PC-3 (cell line): ENCODE measurements around the gene SPHK1. TPM values are rescaled to one million over a fixed set of nuclear protein-coding genes. Genes with fewer than 3 reads are reported as not detected.

Experiments
- ATAC-seq: fragments of 200-7000 bp; cut with Tn5 transposase; 2 replicates; pipeline ENCODE4 v1.9.1; 2020; ENCODE audit warnings: mild to moderate bottlenecking, moderate library complexity
- Bru-seq: library from RNA; stranded (reverse); fragments of 400-500 nt; gene quantifications from one replicate; lab custom pipeline; 2021; lab: Mats Ljungman, UMichigan
- BruChase-seq, 2 experiments: library from RNA; stranded (reverse); fragments of 400-500 nt; gene quantifications; one replicate each; lab custom pipeline; 2021; lab: Mats Ljungman, UMichigan
- BruUV-seq: library from RNA; stranded (reverse); fragments of 400-500 nt; replicated peaks from 2 replicates; lab custom pipeline; 2021; lab: Mats Ljungman, UMichigan
- CTCF ChIA-PET: fragments of 300-600 bp; sonication (Branson Sonifier 250); formaldehyde crosslinking; loops from one replicate; lab custom pipeline; 2022; ENCODE audit warnings: antibody characterized with exemption; lab: Charles Lee
- POLR2A ChIA-PET: fragments of 300-600 bp; sonication (Branson Sonifier 250); formaldehyde crosslinking; loops from one replicate; lab custom pipeline; 2022; ENCODE audit warnings: antibody characterized with exemption; ENCODE audit not compliant: unreplicated experiment; lab: Charles Lee
- DNase-seq: peaks from one replicate; pipeline ENCODE4 v3.0.0-alpha.2; 2015
- H2AFZ ChIP-seq: fragments of 300-600 bp; sonication (generic); 2 replicates; pipeline ENCODE4 v1.6.0; 2016; ENCODE audit warnings: antibody characterized with exemption, low read length
- H3F3A ChIP-seq: fragments of 300-600 bp; sonication (generic); one replicate; pipeline ENCODE4 v1.6.0; 2017; ENCODE audit warnings: antibody characterized with exemption, low read length, control low read depth, mild to moderate bottlenecking; ENCODE audit not compliant: unreplicated experiment
- H3K27ac ChIP-seq: fragments of 300-600 bp; sonication (generic); 2 replicates; pipeline ENCODE4 v1.5.1; 2016; ENCODE audit warnings: mild to moderate bottlenecking, low read length
- H3K27me3 ChIP-seq: fragments of 300-600 bp; sonication (generic); 2 replicates; pipeline ENCODE4 v1.6.1; 2016; ENCODE audit warnings: low read length, mixed read lengths
- H3K36me3 ChIP-seq: fragments of 300-600 bp; sonication (generic); 2 replicates; pipeline ENCODE4 v1.6.1; 2016; ENCODE audit warnings: low read depth, mixed run types, low read length, mixed read lengths
- H3K4me1 ChIP-seq: fragments of 300-600 bp; sonication (generic); 2 replicates; pipeline ENCODE4 v1.5.1; 2016; ENCODE audit warnings: low read length; ENCODE audit not compliant: insufficient read depth
- H3K4me2 ChIP-seq: fragments of 300-600 bp; sonication (generic); 2 replicates; pipeline ENCODE4 v1.6.0; 2016; ENCODE audit warnings: low read length
- H3K4me3 ChIP-seq: fragments of 300-600 bp; sonication (generic); 2 replicates; pipeline ENCODE4 v1.5.1; 2016; ENCODE audit warnings: mild to moderate bottlenecking, low read length, mixed read lengths
- H3K79me2 ChIP-seq: fragments of 300-600 bp; sonication (generic); 2 replicates; pipeline ENCODE4 v1.6.1; 2017; ENCODE audit warnings: low read length, mixed read lengths
- H3K9ac ChIP-seq: fragments of 300-600 bp; sonication (generic); 2 replicates; pipeline ENCODE4 v1.6.0; 2016; ENCODE audit warnings: mild to moderate bottlenecking, low read length
- H3K9me2 ChIP-seq: fragments of 300-600 bp; sonication (generic); replicated peaks from 2 replicates; pipeline ENCODE4 v1.6.1; 2016; ENCODE audit warnings: mixed run types, low read length, mixed read lengths
- H3K9me3 ChIP-seq: fragments of 300-600 bp; sonication (generic); 2 replicates; pipeline ENCODE4 v1.6.1; 2016; ENCODE audit warnings: low read length, mixed read lengths
- H4K20me1 ChIP-seq: fragments of 300-600 bp; sonication (generic); 2 replicates; pipeline ENCODE4 v1.6.1; 2016; ENCODE audit warnings: low read length, mixed read lengths
- CTCF ChIP-seq: fragments of 300-600 bp; sonication (generic); conservative IDR thresholded peaks from 2 replicates; pipeline ENCODE4 v1.5.1; 2017; ENCODE audit warnings: antibody characterized with exemption, low read depth, mild to moderate bottlenecking, low read length
- EZH2 ChIP-seq: fragments of 300-600 bp; sonication (generic); IDR thresholded peaks from one replicate; pipeline ENCODE4 v1.6.1; 2017; ENCODE audit warnings: antibody characterized with exemption, mild to moderate bottlenecking, low read length; ENCODE audit not compliant: unreplicated experiment
- EZH2phosphoT487 ChIP-seq: fragments of 300-600 bp; sonication (generic); IDR thresholded peaks from 2 replicates; pipeline ENCODE4 v1.6.1; 2018; ENCODE audit warnings: mild to moderate bottlenecking, antibody characterized with exemption, low read length, borderline replicate concordance
- intact Hi-C: fragments of 100-400 bp; cut with micrococcal nuclease; formaldehyde crosslinking; loops from 2 replicates; pipeline ENCODE4 v1.9.0; 2023
- long read RNA-seq: library from polyadenylated mRNA; unstranded; transcript quantifications from one replicate; pipeline ENCODE4 v2.0.0, GENCODE V29; 2021; ENCODE audit not compliant: unreplicated experiment
- total RNA-seq: library from RNA; depleted of rRNA; stranded (reverse); fragments of >200 nt; gene quantifications from 2 replicates; pipeline ENCODE4 v1.2.3, GENCODE V29; 2014; rRNA removed

Gene SPHK1
- total RNA-seq (54.2 and 59.7 TPM in 2 replicates), Bru-seq, nascent RNA (percentile 54 among the genes with signal in this experiment), BruChase-seq, experiment 1, labeled RNA remaining after a 6-hour chase (percentile 80 among the genes with signal in this experiment), BruChase-seq, experiment 2, labeled RNA remaining after a 2-hour chase (percentile 65 among the genes with signal in this experiment)
- long read RNA-seq, transcript SPHK1-201 (6 exons, 2,138 nt) = minor isoform, 60 of 235 reads
- long read RNA-seq, transcript SPHK1-210 (6 exons, 1,821 nt) = major isoform, 72 of 235 reads
- long read RNA-seq, transcript SPHK1-202 (5 exons, 1,779 nt) = minor isoform, 50 of 235 reads
- long read RNA-seq, partial matches to known transcripts = 31 of 235 reads
- long read RNA-seq, other reads (novel, unspliced or antisense) = 22 of 235 reads

GRCh38 chr17:76384222-76384986, at the start of gene SPHK1:
TSS of gene SPHK1 (plus strand) at chr17:76384609. CDS start at chr17:76385645, 1,036 bp downstream.
- peak; percentile 68 for ATAC-seq

GRCh38 chr17:76335716-76336381, 48.6 kb upstream of the SPHK1 start:
- no peak overlapping the region for H3K27ac ChIP-seq
- ChIA-PET POLR2A (no interaction called here), CTCF (no interaction called here)
- no peaks in the 10 kb centered on the region for H3K9me3 ChIP-seq
- H3K9ac ChIP-seq = no peak overlapping the region
- H3K9me2 ChIP-seq = no peaks in the 10 kb centered on the region
- TF ChIP-seq CTCF (no peak), EZH2 (no peak), EZH2phosphoT487 (no peak)
- no TSS peak for BruUV-seq
- H3K4me2 ChIP-seq = no peak overlapping the region
- intact Hi-C loops = no loop called here
- ATAC-seq (no peak), DNase-seq (no peak)
- H3K4me1 ChIP-seq = peaks cover 9% of the 10 kb centered on the region
- H4K20me1 ChIP-seq = no peaks in the 10 kb centered on the region
- H3K4me3 ChIP-seq = no peak overlapping the region
- H3K27me3 ChIP-seq = no peaks in the 10 kb centered on the region
- peaks cover 5% of the 10 kb centered on the region; the same call in 1 of the 2 replicates for H3K36me3 ChIP-seq
- no peaks in the 10 kb centered on the region for H3F3A ChIP-seq
- H2AFZ ChIP-seq = no peak overlapping the region
- peaks cover 46% of the 10 kb centered on the region for H3K79me2 ChIP-seq

More at GRCh38 chr17:76384222-76384986, at the start of gene SPHK1:
- H3K9me2 ChIP-seq = no peaks in the 10 kb centered on the region
- intact Hi-C loops = no loop called here
- H3K4me3 ChIP-seq = peak within 1 kb of the TSS; percentile 73
- ChIA-PET CTCF (interaction anchor here (0.5 to 2.4 kb wide), 9 partner anchors 14 to 113 kb away, joined by 3 to 17 read pairs (median 4); partner anchors contain the start of gene PRPSAP1), POLR2A (interaction anchor here (0.6 to 1.7 kb wide), 5 partner anchors 19 to 1511 kb away, joined by 3 to 8 read pairs (median 4); partner anchors contain the start of gene PRPSAP1)
- peak; percentile 89 for DNase-seq
- H4K20me1 ChIP-seq = no peaks in the 10 kb centered on the region
- TF ChIP-seq EZH2 (no peak), CTCF (no peak), EZH2phosphoT487 (no peak)
- no peaks in the 10 kb centered on the region; the same call in 1 of the 2 replicates for H3K36me3 ChIP-seq
- peak within 1 kb of the TSS; percentile 84 for H3K9ac ChIP-seq
- no peaks in the 10 kb centered on the region for H3K9me3 ChIP-seq
- peak within 1 kb of the TSS; percentile 60 for H3K27ac ChIP-seq
- no peaks in the 10 kb centered on the region for H3K27me3 ChIP-seq
- H2AFZ ChIP-seq = peak within 1 kb of the TSS; percentile 84
- peak within 1 kb of the TSS; percentile 100 for H3K4me2 ChIP-seq
- no peaks in the 10 kb centered on the region for H3F3A ChIP-seq
- no TSS peak for BruUV-seq
- H3K4me1 ChIP-seq = peaks cover 21% of the 10 kb centered on the region
- H3K79me2 ChIP-seq = peaks cover 11% of the 10 kb centered on the region
